Urothelium cell line (cell line): ENCODE measurements around the gene VPREB3.

Source experiments
- DNase-seq: peaks from one replicate; pipeline ENCODE4 v3.0.0; 2011; ENCODE audit warnings: low spot score, mixed read lengths
- FAIRE-seq: peaks from 2 replicates; lab custom pipeline; 2011; peaks lifted over from hg19 to GRCh38; lab: Jason Lieb, UNC

Gene VPREB3

GRCh38 chr22:23767673-23768548 is 13.7 kb upstream of the VPREB3 start, which contains the start of gene CHCHD10:
CHCHD10 (minus strand) TSS chr22:23767972; CDS start chr22:23767874, 98 bp downstream.
- DNase-seq (no peak), FAIRE-seq (no peak)

GRCh38 chr22:23767303-23767672 is 13.1 kb upstream of the VPREB3 start:
- FAIRE-seq (no peak), DNase-seq (no peak)

GRCh38 chr22:23764899-23765881 is 11.0 kb upstream of the VPREB3 start:
- no peak for DNase-seq
- FAIRE-seq, result peak; percentile 80

GRCh38 chr22:23763954-23764353 is 9.7 kb upstream of the VPREB3 start:
- no peak for DNase-seq
- no peak for FAIRE-seq

- FAIRE-seq (no peak), DNase-seq (no peak)
Observed at GRCh38 chr22:23763579-23763945, 9.3 kb upstream of the VPREB3 start.

- peak; percentile 30 for FAIRE-seq
Observed at GRCh38 chr22:23762842-23763578, 8.8 kb upstream of the VPREB3 start, which contains the start of gene C22orf15. C22orf15 (plus strand) TSS chr22:23762990; CDS start chr22:23763307, 317 bp downstream.

GRCh38 chr22:23760056-23760455 is 5.8 kb upstream of the VPREB3 start:
- FAIRE-seq, result no peak
- DNase-seq, result no peak

More at GRCh38 chr22:23762842-23763578, 8.8 kb upstream of the VPREB3 start, which contains the start of gene C22orf15:
- DNase-seq, result no peak

- FAIRE-seq, result no peak
Observed at GRCh38 chr22:23759566-23759965, 5.3 kb upstream of the VPREB3 start.

GRCh38 chr22:23756891-23757290 is 2.7 kb upstream of the VPREB3 start:
- DNase-seq (no peak), FAIRE-seq (no peak)

More at GRCh38 chr22:23759566-23759965, 5.3 kb upstream of the VPREB3 start:
- no peak for DNase-seq

- no peak for DNase-seq
- no peak for FAIRE-seq
Observed at GRCh38 chr22:23755711-23756110, 1.5 kb upstream of the VPREB3 start.

- DNase-seq (no peak), FAIRE-seq (peak; percentile 59)
Observed at GRCh38 chr22:23754980-23755636, 883 bp upstream of the VPREB3 start.

GRCh38 chr22:23753385-23753784 is 840 bp downstream of the VPREB3 start:
- FAIRE-seq, result no peak

GRCh38 chr22:23752750-23753149 is 1.5 kb downstream of the VPREB3 start:
- FAIRE-seq, result peak; percentile 52
- DNase-seq, result no peak

More at GRCh38 chr22:23753385-23753784, 840 bp downstream of the VPREB3 start:
- DNase-seq, result no peak

- DNase-seq, result no peak
- FAIRE-seq, result no peak
Observed at GRCh38 chr22:23752090-23752691, 2.0 kb downstream of the VPREB3 start.

GRCh38 chr22:23751441-23751996 is 2.7 kb downstream of the VPREB3 start:
- DNase-seq (peak; percentile 63), FAIRE-seq (peak; percentile 91)

- FAIRE-seq, result no peak
- peak; percentile 98 for DNase-seq
Observed at GRCh38 chr22:23750714-23751440, 3.3 kb downstream of the VPREB3 start, which contains the start of gene ZNF70. ZNF70 (minus strand) TSS chr22:23751112; CDS start chr22:23745140, 5,972 bp downstream.

- no peak for DNase-seq
- FAIRE-seq, result no peak
Observed at GRCh38 chr22:23750367-23750713, 3.9 kb downstream of the VPREB3 start.

- FAIRE-seq (peak; percentile 77), DNase-seq (no peak)
Observed at GRCh38 chr22:23749841-23750301, 4.4 kb downstream of the VPREB3 start.
